ENCODE data around the gene SLC4A3. TPM values are rescaled to one million over a fixed set of nuclear protein-coding genes. Genes with fewer than 3 reads are reported as not detected.
A peak's percentile ranks its signal among the peaks of the same experiment; 100 is the strongest.

SLC4A3 gene
- total RNA-seq, 1 donor from 2014 or later = 2.1 TPM

GRCh38 chr2:219634951-219635751 lies 7.7 kb downstream of the SLC4A3 start:
- Mint-ChIP-seq H3K9me3 (ENCODE audit: unreplicated experiment) (no peaks in the 10 kb centered on the region), H3K4me3 (ENCODE audit: unreplicated experiment) (no peak overlapping the region), H3K36me3 (ENCODE audit: low read depth, unreplicated experiment) (peaks cover 7% of the 10 kb centered on the region), H3K27ac (ENCODE audit: unreplicated experiment) (no peak overlapping the region), H3K27me3 (ENCODE audit: unreplicated experiment) (peaks cover 13% of the 10 kb centered on the region), H3K4me1 (ENCODE audit: unreplicated experiment) (peaks cover 6% of the 10 kb centered on the region)
- TF ChIP-seq CTCF (IDR thresholded peaks at IDR 0.05; ENCODE audit: unreplicated experiment) = no peak
- peak; percentile 2 for DNase-seq (ENCODE audit: low spot score)

- no peak for TF ChIP-seq CTCF (IDR thresholded peaks at IDR 0.05; ENCODE audit: unreplicated experiment)
- DNase-seq (ENCODE audit: low spot score) = peak; percentile 2
- Mint-ChIP-seq H3K4me1 (ENCODE audit: unreplicated experiment) (peaks cover 6% of the 10 kb centered on the region), H3K27ac (ENCODE audit: unreplicated experiment) (no peak overlapping the region), H3K4me3 (ENCODE audit: unreplicated experiment) (no peak overlapping the region), H3K36me3 (ENCODE audit: low read depth, unreplicated experiment) (peaks cover 7% of the 10 kb centered on the region), H3K27me3 (ENCODE audit: unreplicated experiment) (peaks cover 11% of the 10 kb centered on the region), H3K9me3 (ENCODE audit: unreplicated experiment) (no peaks in the 10 kb centered on the region)
Observed at GRCh38 chr2:219636144-219636915, 8.9 kb downstream of the SLC4A3 start.

GRCh38 chr2:219636941-219637841 lies 9.8 kb downstream of the SLC4A3 start:
- no peaks in the 10 kb centered on the region for H3K9me3 Mint-ChIP-seq (ENCODE audit: unreplicated experiment)
- H3K27ac Mint-ChIP-seq (ENCODE audit: unreplicated experiment) = no peak overlapping the region
- no peak for DNase-seq (ENCODE audit: low spot score)
- peaks cover 6% of the 10 kb centered on the region for H3K4me1 Mint-ChIP-seq (ENCODE audit: unreplicated experiment)
- H3K36me3 Mint-ChIP-seq (ENCODE audit: low read depth, unreplicated experiment) = peaks cover 7% of the 10 kb centered on the region
- peaks cover 11% of the 10 kb centered on the region for H3K27me3 Mint-ChIP-seq (ENCODE audit: unreplicated experiment)
- TF ChIP-seq CTCF (IDR thresholded peaks at IDR 0.05; ENCODE audit: unreplicated experiment) = no peak
- peak overlapping the region; percentile 66 for H3K4me3 Mint-ChIP-seq (ENCODE audit: unreplicated experiment)

GRCh38 chr2:219637842-219638185 lies 10.4 kb downstream of the SLC4A3 start:
- Mint-ChIP-seq H3K27me3 (ENCODE audit: unreplicated experiment) (peaks cover 11% of the 10 kb centered on the region), H3K36me3 (ENCODE audit: low read depth, unreplicated experiment) (peaks cover 7% of the 10 kb centered on the region), H3K4me3 (ENCODE audit: unreplicated experiment) (no peak overlapping the region), H3K27ac (ENCODE audit: unreplicated experiment) (no peak overlapping the region), H3K9me3 (ENCODE audit: unreplicated experiment) (no peaks in the 10 kb centered on the region), H3K4me1 (ENCODE audit: unreplicated experiment) (peaks cover 9% of the 10 kb centered on the region)
- no peak for DNase-seq (ENCODE audit: low spot score)
- TF ChIP-seq CTCF (IDR thresholded peaks at IDR 0.05; ENCODE audit: unreplicated experiment) = no peak
